GM20000 (cell line): ENCODE results near the gene VARS2.

Experiments used
- DNase-seq: peaks from one replicate; pipeline ENCODE4 v3.0.0; 2012; ENCODE audit warnings: low spot score
- TF ChIP-seq, protein P1 (sequence below): IDR thresholded peaks from 2 replicates; pipeline ENCODE4 v1.5.1; 2012; ENCODE audit warnings: mild to moderate bottlenecking, control low read depth; ENCODE audit errors: extremely low read depth, missing control alignments

Gene VARS2

DNA sequence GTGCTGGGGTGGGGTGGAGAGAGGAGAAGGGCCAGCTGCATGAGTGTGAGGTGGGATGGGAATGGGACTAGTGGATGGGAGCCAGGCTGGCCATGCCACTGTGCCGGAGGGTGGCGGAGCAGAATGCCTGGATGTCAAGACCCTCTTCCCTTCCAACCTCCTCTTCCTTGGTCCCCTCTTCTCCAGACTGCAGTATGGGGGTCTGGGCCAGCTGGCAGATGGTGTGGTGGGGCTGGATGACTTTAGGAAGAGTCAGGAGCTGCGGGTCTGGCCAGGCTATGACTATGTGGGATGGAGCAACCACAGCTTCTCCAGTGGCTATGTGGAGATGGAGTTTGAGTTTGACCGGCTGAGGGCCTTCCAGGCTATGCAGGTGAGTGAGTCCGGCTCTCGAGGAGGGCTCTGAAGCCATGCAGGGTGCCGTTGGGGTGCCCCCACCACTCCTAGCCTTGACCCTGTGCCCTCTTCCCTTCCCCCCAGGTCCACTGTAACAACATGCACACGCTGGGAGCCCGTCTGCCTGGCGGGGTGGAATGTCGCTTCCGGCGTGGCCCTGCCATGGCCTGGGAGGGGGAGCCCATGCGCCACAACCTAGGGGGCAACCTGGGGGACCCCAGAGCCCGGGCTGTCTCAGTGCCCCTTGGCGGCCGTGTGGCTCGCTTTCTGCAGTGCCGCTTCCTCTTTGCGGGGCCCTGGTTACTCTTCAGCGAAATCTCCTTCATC lies 22.1 kb upstream of the VARS2 start:
- DNase-seq, result no peak
- TF ChIP-seq, protein P1, sequence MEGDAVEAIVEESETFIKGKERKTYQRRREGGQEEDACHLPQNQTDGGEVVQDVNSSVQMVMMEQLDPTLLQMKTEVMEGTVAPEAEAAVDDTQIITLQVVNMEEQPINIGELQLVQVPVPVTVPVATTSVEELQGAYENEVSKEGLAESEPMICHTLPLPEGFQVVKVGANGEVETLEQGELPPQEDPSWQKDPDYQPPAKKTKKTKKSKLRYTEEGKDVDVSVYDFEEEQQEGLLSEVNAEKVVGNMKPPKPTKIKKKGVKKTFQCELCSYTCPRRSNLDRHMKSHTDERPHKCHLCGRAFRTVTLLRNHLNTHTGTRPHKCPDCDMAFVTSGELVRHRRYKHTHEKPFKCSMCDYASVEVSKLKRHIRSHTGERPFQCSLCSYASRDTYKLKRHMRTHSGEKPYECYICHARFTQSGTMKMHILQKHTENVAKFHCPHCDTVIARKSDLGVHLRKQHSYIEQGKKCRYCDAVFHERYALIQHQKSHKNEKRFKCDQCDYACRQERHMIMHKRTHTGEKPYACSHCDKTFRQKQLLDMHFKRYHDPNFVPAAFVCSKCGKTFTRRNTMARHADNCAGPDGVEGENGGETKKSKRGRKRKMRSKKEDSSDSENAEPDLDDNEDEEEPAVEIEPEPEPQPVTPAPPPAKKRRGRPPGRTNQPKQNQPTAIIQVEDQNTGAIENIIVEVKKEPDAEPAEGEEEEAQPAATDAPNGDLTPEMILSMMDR, result no peak

GRCh38 chr6:30893001-30893591 lies 20.9 kb upstream of the VARS2 start:
- DNase-seq, result no peak
- TF ChIP-seq, protein P1, result no peak

- TF ChIP-seq, protein P1, result no peak
- DNase-seq, result no peak
Observed at GRCh38 chr6:30893666-30894065, 20.4 kb upstream of the VARS2 start.

DNA sequence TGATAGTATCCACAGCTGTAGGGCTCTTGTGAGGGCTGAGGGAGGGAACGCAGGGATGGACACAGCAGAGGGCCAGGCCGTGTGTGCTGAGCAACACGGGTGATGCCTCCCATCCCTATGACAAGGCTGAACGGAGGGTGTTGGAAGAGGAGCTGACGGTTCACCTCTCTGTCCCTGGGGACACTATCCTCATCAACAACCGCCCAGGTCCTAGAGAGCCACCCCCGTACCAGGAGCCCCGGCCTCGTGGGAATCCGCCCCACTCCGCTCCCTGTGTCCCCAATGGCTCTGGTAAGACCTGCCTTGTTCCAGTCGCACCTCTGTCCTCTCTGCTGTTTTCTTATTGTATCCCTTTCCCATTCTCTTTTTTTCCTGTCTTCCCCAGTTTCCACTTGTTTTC lies 19.7 kb upstream of the VARS2 start:
- TF ChIP-seq, protein P1, result no peak
- DNase-seq, result peak; percentile 8

DNA sequence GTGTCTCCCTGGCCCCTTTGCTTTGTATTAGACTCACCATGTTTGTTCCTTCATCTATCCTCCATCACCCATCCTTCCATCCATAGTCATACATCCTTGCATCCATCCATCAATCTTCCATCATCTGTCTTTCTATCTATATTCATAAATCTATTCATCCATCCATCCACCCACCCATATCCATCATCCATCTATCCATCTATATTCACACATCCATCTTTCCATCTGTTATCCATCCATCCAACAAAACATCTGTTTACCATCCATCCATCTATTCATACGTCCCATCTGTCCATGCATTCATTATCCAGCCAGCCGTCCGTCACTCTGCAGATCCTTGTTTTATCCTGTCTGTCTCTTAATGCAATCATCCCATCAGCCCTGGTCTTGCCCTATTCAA lies 19.1 kb upstream of the VARS2 start:
- TF ChIP-seq, protein P1, result no peak
- DNase-seq, result no peak

- TF ChIP-seq, protein P1, result no peak
- DNase-seq, result no peak
Observed at GRCh38 chr6:30895343-30895742, 18.7 kb upstream of the VARS2 start.

GRCh38 chr6:30896541-30896940 lies 17.5 kb upstream of the VARS2 start:
- TF ChIP-seq, protein P1, result no peak
- DNase-seq, result no peak
